Hematopoietic multipotent progenitor cell (in vitro differentiated cells): ENCODE results near the gene IGFBP6. TPM values are rescaled to one million over a fixed set of nuclear protein-coding genes. Genes with fewer than 3 reads are reported as not detected.

Experiments used
- small RNA-seq: library from RNA; depleted of rRNA; stranded (forward); fragments of <200 nt; gene quantifications from one replicate; pipeline ENCODE3, GENCODE V24; 2012
- total RNA-seq: library from RNA; depleted of rRNA; stranded (reverse); fragments of >200 nt; gene quantifications from one replicate; pipeline ENCODE4 v1.2.3, GENCODE V29; 2012

Gene IGFBP6
- total RNA-seq, 1 donor, result 2.4 TPM

Small RNA genes within 50 kb of the gene (small RNA-seq; reads per million reads assigned to genes)
- gene HIGD1AP1 (not detected), gene MIR6757 (not detected), gene RNU6-333P (not detected)

Other genes with a start within 250 kb of the IGFBP6 start
- not detected for gene KRT78, start 248.7 kb upstream of the IGFBP6 start, total RNA-seq
- 7.3 TPM for gene KRT8, start 192.6 kb upstream of the IGFBP6 start, total RNA-seq
- 67.1 TPM for gene KRT18, start 148.5 kb upstream of the IGFBP6 start, total RNA-seq
- 790 TPM for gene EIF4B, start 91.2 kb upstream of the IGFBP6 start, total RNA-seq
- gene TNS2, start 47.6 kb upstream of the IGFBP6 start, total RNA-seq, result 3.2 TPM
- 20.7 TPM for gene SPRYD3, start 18.3 kb upstream of the IGFBP6 start, total RNA-seq
- gene SOAT2, start 5.8 kb downstream of the IGFBP6 start, total RNA-seq, result under 0.01 TPM
- gene ZNF740, start 83.1 kb downstream of the IGFBP6 start, total RNA-seq, result 14.0 TPM
- gene CSAD, start 83.3 kb downstream of the IGFBP6 start, total RNA-seq, result 7.3 TPM
- 17.0 TPM for gene ITGB7, start 109.6 kb downstream of the IGFBP6 start, total RNA-seq
- gene RARG, start 134.5 kb downstream of the IGFBP6 start, total RNA-seq, result 3.2 TPM
- gene ESPL1, start 170.6 kb downstream of the IGFBP6 start, total RNA-seq, result 1.3 TPM
- gene PFDN5, start 197.9 kb downstream of the IGFBP6 start, total RNA-seq, result 477 TPM
- gene MYG1, start 202.0 kb downstream of the IGFBP6 start, total RNA-seq, result 82.4 TPM
- gene AAAS, start 223.9 kb downstream of the IGFBP6 start, total RNA-seq, result 52.0 TPM
- gene SP7, start 238.7 kb downstream of the IGFBP6 start, total RNA-seq, result not detected